HEK293 (cell line): ENCODE measurements around the gene TMEM234.

Source experiments
- CTCF ChIA-PET: fragments of 350-600 bp; formaldehyde crosslinking; extraction: SDS; loops from one replicate; lab custom pipeline; 2021; ENCODE audit warnings: antibody characterized with exemption; lab: Yijun Ruan, JAX
- POLR2A ChIA-PET: fragments of 300-600 bp; formaldehyde crosslinking; extraction: SDS; loops from one replicate; lab custom pipeline; 2020; ENCODE audit warnings: antibody characterized with exemption, inconsistent platforms; lab: Yijun Ruan, JAX
- H3K27ac ChIP-seq: fragments of 200-500 bp; sonication (Bioruptor generic); 2 replicates; pipeline ENCODE4 v1.5.1; 2014; ENCODE audit warnings: low read depth, low read length, control low read depth, inconsistent platforms; ENCODE audit errors: extremely low read depth
- H3K36me3 ChIP-seq, 2 experiments: fragments of 200-500 bp in 1 of 2; sonication (Bioruptor generic) in 1 of 2; 1 replicate in 1 of 2; 2 replicates in 1 of 2; pipeline ENCODE4 v1.5.1; 2014 to 2017; ENCODE audit warnings: inconsistent platforms in 2 of 2, low read length in 2 of 2; ENCODE audit not compliant: control insufficient read depth in 2 of 2, insufficient read depth in 1 of 2
- H3K4me1 ChIP-seq: fragments of 200-500 bp; sonication (Bioruptor generic); 2 replicates; pipeline ENCODE4 v1.5.1; 2014; ENCODE audit warnings: mild to moderate bottlenecking, low read length, inconsistent platforms; ENCODE audit not compliant: control insufficient read depth, insufficient read depth
- H3K4me3 ChIP-seq: 2 replicates; pipeline ENCODE4 v1.5.1; 2011; ENCODE audit warnings: low read depth, mild to moderate bottlenecking, control low read depth, low read length, moderate library complexity
- H3K9me3 ChIP-seq: fragments of 200-500 bp; sonication (Bioruptor generic); 2 replicates; pipeline ENCODE4 v1.5.1; 2014; ENCODE audit warnings: low read depth, low read length, inconsistent platforms; ENCODE audit not compliant: control insufficient read depth, insufficient read depth
- GLI2 ChIP-seq: fragments of 450-650 bp; formaldehyde crosslinking; IDR thresholded peaks from 2 replicates; pipeline ENCODE4; 2017; ENCODE audit warnings: missing biosample characterization, missing genetic modification characterization, low read depth, borderline replicate concordance
- GLIS1 ChIP-seq: fragments of 450-650 bp; formaldehyde crosslinking; IDR thresholded peaks from 2 replicates; pipeline ENCODE4 v1.5.1; 2016; ENCODE audit warnings: missing biosample characterization, missing genetic modification characterization
- GLIS2 ChIP-seq: fragments of 450-650 bp; formaldehyde crosslinking; IDR thresholded peaks from 2 replicates; pipeline ENCODE4 v1.5.1; 2016; ENCODE audit warnings: missing biosample characterization, missing genetic modification characterization
- HOXD13 ChIP-seq: sonication (generic); formaldehyde crosslinking; IDR thresholded peaks from 2 replicates; pipeline ENCODE4 v1.8.0; 2022; ENCODE audit warnings: missing genetic modification reagents, borderline replicate concordance
- KLF1 ChIP-seq: fragments of 450-650 bp; formaldehyde crosslinking; IDR thresholded peaks from 2 replicates; pipeline ENCODE4 v1.5.1; 2016; ENCODE audit warnings: missing biosample characterization, missing genetic modification characterization
- MZF1 ChIP-seq: fragments of 450-650 bp; formaldehyde crosslinking; IDR thresholded peaks from 2 replicates; pipeline ENCODE4 v1.5.1; 2017; ENCODE audit warnings: missing biosample characterization, missing genetic modification characterization, borderline replicate concordance
- SALL2 ChIP-seq: fragments of 450-650 bp; formaldehyde crosslinking; IDR thresholded peaks from 2 replicates; pipeline ENCODE4 v1.5.0; 2017; ENCODE audit warnings: missing biosample characterization, mild to moderate bottlenecking, missing genetic modification characterization, borderline replicate concordance
- ZBTB17 ChIP-seq: fragments of 450-650 bp; formaldehyde crosslinking; IDR thresholded peaks from 2 replicates; pipeline ENCODE4 v1.5.1; 2016; ENCODE audit warnings: missing biosample characterization, missing genetic modification characterization
- ZBTB8A ChIP-seq: fragments of 450-650 bp; formaldehyde crosslinking; IDR thresholded peaks from 2 replicates; pipeline ENCODE4 v1.5.1; 2016; ENCODE audit warnings: missing biosample characterization, missing genetic modification characterization
- ZNF138 ChIP-seq: fragments of 450-650 bp; formaldehyde crosslinking; IDR thresholded peaks from 2 replicates; pipeline ENCODE4 v1.5.1; 2016; ENCODE audit warnings: missing biosample characterization, missing genetic modification characterization, borderline replicate concordance
- ZNF140 ChIP-seq: fragments of 450-650 bp; formaldehyde crosslinking; IDR thresholded peaks from 2 replicates; pipeline ENCODE4 v1.5.1; 2016; ENCODE audit warnings: missing biosample characterization, missing genetic modification characterization
- ZNF146 ChIP-seq: fragments of 450-650 bp; formaldehyde crosslinking; IDR thresholded peaks from 2 replicates; pipeline ENCODE4 v1.5.1; 2016; ENCODE audit warnings: missing biosample characterization, missing genetic modification characterization
- ZNF169 ChIP-seq: fragments of 450-650 bp; formaldehyde crosslinking; IDR thresholded peaks from 2 replicates; pipeline ENCODE4 v1.5.1; 2016; ENCODE audit warnings: missing biosample characterization, missing genetic modification characterization
- ZNF366 ChIP-seq: fragments of 450-650 bp; formaldehyde crosslinking; conservative IDR thresholded peaks from 2 replicates; pipeline ENCODE4 v1.5.1; 2016; ENCODE audit warnings: missing biosample characterization, missing genetic modification characterization
- ZNF37A ChIP-seq: fragments of 450-650 bp; IDR thresholded peaks from 2 replicates; pipeline ENCODE4 v1.5.1; 2018; ENCODE audit warnings: missing biosample characterization, missing genetic modification characterization
- ZNF48 ChIP-seq: fragments of 450-650 bp; formaldehyde crosslinking; IDR thresholded peaks from 2 replicates; pipeline ENCODE4 v1.5.1; 2016; ENCODE audit warnings: missing biosample characterization, missing genetic modification characterization
- ZNF560 ChIP-seq: fragments of 450-650 bp; formaldehyde crosslinking; IDR thresholded peaks from 2 replicates; pipeline ENCODE4 v1.5.1; 2017; ENCODE audit warnings: missing biosample characterization, missing genetic modification characterization, borderline replicate concordance
- ZNF791 ChIP-seq: fragments of 450-650 bp; formaldehyde crosslinking; IDR thresholded peaks from 2 replicates; pipeline ENCODE4 v1.5.1; 2016; ENCODE audit warnings: missing biosample characterization, missing genetic modification characterization
- ZSCAN30 ChIP-seq: fragments of 450-650 bp; IDR thresholded peaks from 2 replicates; pipeline ENCODE4 v1.5.1; 2018; ENCODE audit warnings: missing biosample characterization, mild to moderate bottlenecking, missing genetic modification characterization, moderate library complexity
- TF ChIP-seq, protein P1 (sequence below): fragments of 450-650 bp; formaldehyde crosslinking; IDR thresholded peaks from 2 replicates; pipeline ENCODE4 v1.5.1; 2016; ENCODE audit warnings: missing biosample characterization, missing genetic modification characterization
- TF ChIP-seq, protein P2 (sequence below): IDR thresholded peaks from 2 replicates; pipeline ENCODE4 v1.6.1; 2011; ENCODE audit warnings: mild to moderate bottlenecking, low read depth, low read length, borderline replicate concordance
- TF ChIP-seq, protein P3 (sequence below): fragments of 450-650 bp; formaldehyde crosslinking; IDR thresholded peaks from 2 replicates; pipeline ENCODE4 v1.5.1; 2016; ENCODE audit warnings: missing biosample characterization, missing genetic modification characterization
- TF ChIP-seq, protein P4 (sequence below): fragments of 450-650 bp; formaldehyde crosslinking; IDR thresholded peaks from 2 replicates; pipeline ENCODE4 v1.5.1; 2016; ENCODE audit warnings: missing biosample characterization, missing genetic modification characterization, low read depth
- TF ChIP-seq, protein P5 (sequence below): fragments of 450-650 bp; IDR thresholded peaks from 2 replicates; pipeline ENCODE4 v1.5.1; 2018; ENCODE audit warnings: missing biosample characterization, mild to moderate bottlenecking, missing genetic modification characterization

TMEM234 gene

DNA sequence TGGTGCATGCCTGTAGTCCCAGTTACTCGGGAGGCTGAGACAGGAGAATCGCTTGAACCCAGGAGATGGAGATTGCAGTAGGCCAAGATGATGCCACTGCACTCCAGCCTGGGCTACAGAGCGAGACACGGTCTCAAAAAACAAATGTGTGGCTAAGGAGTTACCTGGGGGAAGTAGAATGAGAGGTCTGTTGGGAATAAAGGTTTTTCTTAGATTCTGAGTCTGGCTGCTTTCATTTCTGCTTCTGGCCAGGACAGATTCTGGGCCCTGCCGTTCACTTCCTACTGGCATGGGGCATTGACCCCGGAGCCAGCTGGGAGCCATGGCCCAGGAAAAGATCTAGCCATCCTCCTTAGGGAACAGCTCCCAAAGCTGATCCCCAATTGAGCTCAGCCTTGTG, 13.7 kb downstream of the TMEM234 start:
- CTCF ChIA-PET, result interaction anchor here (0.5 kb wide), 1 partner anchor 108 kb away, joined by 5 read pairs; no protein-coding TSS in a partner anchor
- H3K27ac ChIP-seq, result no peak overlapping the region

DNA sequence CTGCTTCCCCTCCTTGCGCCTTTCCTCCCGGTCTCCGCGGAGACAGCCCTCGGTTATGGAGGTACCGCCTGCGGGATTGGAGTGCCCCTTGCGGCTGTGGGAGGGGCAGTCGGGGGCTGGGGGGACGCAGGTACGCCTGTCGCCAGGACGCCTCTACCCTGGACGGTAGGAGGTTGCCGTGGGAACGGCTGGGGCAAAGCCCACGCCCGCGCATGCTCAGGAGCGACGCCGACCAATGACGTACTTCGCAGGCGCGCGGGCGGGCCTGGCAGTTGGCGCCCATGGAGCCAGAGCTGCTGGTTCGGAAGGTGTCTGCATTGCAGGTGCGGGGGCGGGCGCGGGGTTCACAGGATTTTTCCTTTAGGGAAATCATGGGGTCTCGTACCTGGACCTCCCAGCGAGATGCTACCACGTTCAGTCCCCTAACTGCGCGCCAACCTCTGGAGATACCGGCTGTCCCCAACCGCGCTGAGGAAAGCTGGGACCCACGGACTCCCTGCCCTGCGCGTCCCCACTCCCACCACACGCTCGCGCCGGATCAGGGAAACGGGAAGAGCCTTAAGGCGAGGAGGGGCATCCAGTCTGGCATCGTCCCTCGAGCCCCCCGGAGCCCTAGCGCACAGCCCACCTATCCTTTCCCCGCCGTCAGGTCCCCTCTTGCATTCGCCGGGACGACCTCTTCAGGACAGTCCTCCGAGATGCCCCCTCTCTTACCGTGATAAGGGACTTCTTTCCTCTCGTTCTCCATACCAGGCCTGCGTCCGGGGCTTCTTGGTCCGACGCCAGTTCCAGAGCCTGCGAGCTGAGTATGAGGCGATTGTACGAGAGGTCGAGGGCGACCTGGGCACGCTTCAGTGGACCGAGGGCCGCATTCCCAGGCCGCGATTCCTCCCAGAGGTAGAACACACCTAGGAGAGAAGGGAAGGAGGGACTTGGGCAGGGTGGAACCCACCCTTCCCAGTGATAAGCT, 16.5 kb downstream of the TMEM234 start, which contains the start of gene IQCC:
TSS of gene IQCC (plus strand) at position 271 of the 970 bp plus-strand sequence. CDS start at position 282, 11 bp downstream.
- ChIA-PET CTCF (interaction anchor here (0.5 to 1.0 kb wide), 5 partner anchors 10 to 370 kb away, joined by 3 to 5 read pairs (median 4); no protein-coding TSS in a partner anchor), POLR2A (interaction anchor here (0.6 to 3.0 kb wide), 11 partner anchors 10 to 203 kb away, joined by 3 to 12 read pairs (median 4); partner anchors contain the start of genes BSDC1, KHDRBS1, KPNA6 and MARCKSL1)
- Histone ChIP-seq H3K36me3 (peaks cover 0 to 40% of the 10 kb centered on the region in 2 experiments; a peak in 1 of 3 replicates), H3K4me1 (peaks cover 4% of the 10 kb centered on the region), H3K4me3 (peak within 1 kb of the TSS; percentile 73), H3K9me3 (no peaks in the 10 kb centered on the region), H3K27ac (peak within 1 kb of the TSS; percentile 48; the same call in 1 of the 2 replicates)
- TF ChIP-seq ZNF146 (tag by site-specific recombination) (no peak), ZNF140 (no peak), ZNF169 (tag by site-specific recombination) (no peak), ZNF138 (tag by site-specific recombination) (no peak), ZNF366 (tag by site-specific recombination) (no peak), ZNF37A (no peak), GLIS1 (peak; percentile 51; the same call in 1 of the 2 replicates), GLI2 (no peak), ZBTB8A (peak; percentile 49), ZSCAN30 (tag by site-specific recombination) (no peak), GLIS2 (tag by site-specific recombination) (peak; percentile 44; the same call in 1 of the 2 replicates), ZNF560 (tag by site-specific recombination) (no peak), ZNF48 (tag by site-specific recombination) (no peak), KLF1 (tag by site-specific recombination) (peak; percentile 42), SALL2 (tag by site-specific recombination) (no peak), ZBTB17 (tag by site-specific recombination) (peak; percentile 57; the same call in 1 of the 2 replicates), HOXD13 (CRISPR knock-in tag) (no peak)
- TF ChIP-seq, protein P1, sequence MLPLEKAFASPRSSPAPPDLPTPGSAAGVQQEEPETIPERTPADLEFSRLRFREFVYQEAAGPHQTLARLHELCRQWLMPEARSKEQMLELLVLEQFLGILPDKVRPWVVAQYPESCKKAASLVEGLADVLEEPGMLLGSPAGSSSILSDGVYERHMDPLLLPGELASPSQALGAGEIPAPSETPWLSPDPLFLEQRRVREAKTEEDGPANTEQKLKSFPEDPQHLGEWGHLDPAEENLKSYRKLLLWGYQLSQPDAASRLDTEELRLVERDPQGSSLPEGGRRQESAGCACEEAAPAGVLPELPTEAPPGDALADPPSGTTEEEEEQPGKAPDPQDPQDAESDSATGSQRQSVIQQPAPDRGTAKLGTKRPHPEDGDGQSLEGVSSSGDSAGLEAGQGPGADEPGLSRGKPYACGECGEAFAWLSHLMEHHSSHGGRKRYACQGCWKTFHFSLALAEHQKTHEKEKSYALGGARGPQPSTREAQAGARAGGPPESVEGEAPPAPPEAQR, result no peak
- TF ChIP-seq, protein P2, sequence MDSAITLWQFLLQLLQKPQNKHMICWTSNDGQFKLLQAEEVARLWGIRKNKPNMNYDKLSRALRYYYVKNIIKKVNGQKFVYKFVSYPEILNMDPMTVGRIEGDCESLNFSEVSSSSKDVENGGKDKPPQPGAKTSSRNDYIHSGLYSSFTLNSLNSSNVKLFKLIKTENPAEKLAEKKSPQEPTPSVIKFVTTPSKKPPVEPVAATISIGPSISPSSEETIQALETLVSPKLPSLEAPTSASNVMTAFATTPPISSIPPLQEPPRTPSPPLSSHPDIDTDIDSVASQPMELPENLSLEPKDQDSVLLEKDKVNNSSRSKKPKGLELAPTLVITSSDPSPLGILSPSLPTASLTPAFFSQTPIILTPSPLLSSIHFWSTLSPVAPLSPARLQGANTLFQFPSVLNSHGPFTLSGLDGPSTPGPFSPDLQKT, result no peak
- TF ChIP-seq, protein P3, sequence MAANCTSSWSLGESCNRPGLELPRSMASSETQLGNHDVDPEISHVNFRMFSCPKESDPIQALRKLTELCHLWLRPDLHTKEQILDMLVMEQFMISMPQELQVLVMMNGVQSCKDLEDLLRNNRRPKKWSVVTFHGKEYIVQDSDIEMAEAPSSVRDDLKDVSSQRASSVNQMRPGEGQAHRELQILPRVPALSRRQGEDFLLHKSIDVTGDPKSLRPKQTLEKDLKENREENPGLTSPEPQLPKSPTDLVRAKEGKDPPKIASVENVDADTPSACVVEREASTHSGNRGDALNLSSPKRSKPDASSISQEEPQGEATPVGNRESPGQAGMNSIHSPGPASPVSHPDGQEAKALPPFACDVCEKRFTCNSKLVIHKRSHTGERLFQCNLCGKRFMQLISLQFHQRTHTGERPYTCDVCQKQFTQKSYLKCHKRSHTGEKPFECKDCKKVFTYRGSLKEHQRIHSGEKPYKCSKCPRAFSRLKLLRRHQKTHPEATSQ (tag by site-specific recombination), result no peak
- TF ChIP-seq, protein P4, sequence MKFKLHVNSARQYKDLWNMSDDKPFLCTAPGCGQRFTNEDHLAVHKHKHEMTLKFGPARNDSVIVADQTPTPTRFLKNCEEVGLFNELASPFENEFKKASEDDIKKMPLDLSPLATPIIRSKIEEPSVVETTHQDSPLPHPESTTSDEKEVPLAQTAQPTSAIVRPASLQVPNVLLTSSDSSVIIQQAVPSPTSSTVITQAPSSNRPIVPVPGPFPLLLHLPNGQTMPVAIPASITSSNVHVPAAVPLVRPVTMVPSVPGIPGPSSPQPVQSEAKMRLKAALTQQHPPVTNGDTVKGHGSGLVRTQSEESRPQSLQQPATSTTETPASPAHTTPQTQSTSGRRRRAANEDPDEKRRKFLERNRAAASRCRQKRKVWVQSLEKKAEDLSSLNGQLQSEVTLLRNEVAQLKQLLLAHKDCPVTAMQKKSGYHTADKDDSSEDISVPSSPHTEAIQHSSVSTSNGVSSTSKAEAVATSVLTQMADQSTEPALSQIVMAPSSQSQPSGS, result peak; percentile 89
- TF ChIP-seq, protein P5, sequence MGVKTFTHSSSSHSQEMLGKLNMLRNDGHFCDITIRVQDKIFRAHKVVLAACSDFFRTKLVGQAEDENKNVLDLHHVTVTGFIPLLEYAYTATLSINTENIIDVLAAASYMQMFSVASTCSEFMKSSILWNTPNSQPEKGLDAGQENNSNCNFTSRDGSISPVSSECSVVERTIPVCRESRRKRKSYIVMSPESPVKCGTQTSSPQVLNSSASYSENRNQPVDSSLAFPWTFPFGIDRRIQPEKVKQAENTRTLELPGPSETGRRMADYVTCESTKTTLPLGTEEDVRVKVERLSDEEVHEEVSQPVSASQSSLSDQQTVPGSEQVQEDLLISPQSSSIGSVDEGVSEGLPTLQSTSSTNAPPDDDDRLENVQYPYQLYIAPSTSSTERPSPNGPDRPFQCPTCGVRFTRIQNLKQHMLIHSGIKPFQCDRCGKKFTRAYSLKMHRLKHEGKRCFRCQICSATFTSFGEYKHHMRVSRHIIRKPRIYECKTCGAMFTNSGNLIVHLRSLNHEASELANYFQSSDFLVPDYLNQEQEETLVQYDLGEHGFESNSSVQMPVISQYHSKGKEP (tag by site-specific recombination), result no peak

More for the DNA sequence above, 13.7 kb downstream of the TMEM234 start:
- H3K4me1 ChIP-seq, result peaks cover 4% of the 10 kb centered on the region
- no peaks in the 10 kb centered on the region for H3K9me3 ChIP-seq
- POLR2A ChIA-PET, result interaction anchor here (0.6 to 1.4 kb wide), 7 partner anchors 8 to 136 kb away, joined by 3 to 8 read pairs (median 3); partner anchors contain the start of genes CCDC28B and TMEM39B
- TF ChIP-seq MZF1 (tag by site-specific recombination) (0 out of 2 replicates have a peak, but pooled peaks have one; percentile 20), ZNF791 (tag by site-specific recombination) (no peak)
- H3K4me3 ChIP-seq, result no peak overlapping the region
- H3K36me3 ChIP-seq, result peaks cover 0 to 46% of the 10 kb centered on the region in 2 experiments; a peak in 1 of 3 replicates
